Thyroid gland (tissue), 4 donors: ENCODE measurements around the gene CEACAM20. TPM values are rescaled to one million over a fixed set of nuclear protein-coding genes. Genes with fewer than 3 reads are reported as not detected.
"Not testable (repeated sequence)": the region's sequence is repeated elsewhere in the genome, so short reads cannot be mapped to it uniquely, and the experiment has no call there.

Experiments
- DNase-seq, 2 donors: peaks; one replicate each; pipeline ENCODE4 v3.0.0-alpha.2; 2019
- H3K27ac ChIP-seq, 3 donors: fragments of 200-600 bp; sonication (generic); 1 replicate in 2 of 3; 2 replicates in 1 of 3; pipeline ENCODE4 v1.5.1; 2016 to 2019; ENCODE audit warnings: mild to moderate bottlenecking in 1 of 3, moderate library complexity in 1 of 3
- H3K27me3 ChIP-seq: fragments of 200-600 bp; sonication (generic); one replicate; pipeline ENCODE4 v1.5.1; 2019
- H3K36me3 ChIP-seq, 2 donors: fragments of 200-600 bp; sonication (generic); one replicate each; pipeline ENCODE4 v1.5.1; 2016 to 2019
- H3K4me1 ChIP-seq, 2 donors: fragments of 200-600 bp; sonication (generic); one replicate each; pipeline ENCODE4 v1.5.1; 2017 to 2019
- H3K4me3 ChIP-seq, 3 donors: fragments of 200-600 bp; sonication (generic); replicated peaks in 1 of 3; 1 replicate in 2 of 3; 2 replicates in 1 of 3; pipeline ENCODE4 v1.5.1; 2016; ENCODE audit warnings: mild to moderate bottlenecking in 1 of 3
- H3K9me3 ChIP-seq: fragments of 200-600 bp; sonication (generic); one replicate; pipeline ENCODE4 v1.5.1; 2017
- CTCF ChIP-seq, 6 experiments: fragments of 200-600 bp in 3 of 6; fragments of 450-650 bp in 3 of 6; sonication (generic) in 3 of 6; IDR thresholded peaks; one replicate each; pipeline ENCODE4 v1.5.1; 2016 to 2019; ENCODE audit warnings: antibody characterized with exemption in 6 of 6, mild to moderate bottlenecking in 2 of 6, inconsistent platforms in 1 of 6, moderate library complexity in 1 of 6
- POLR2A ChIP-seq, 2 donors: fragments of 450-650 bp; IDR thresholded peaks; one replicate each; pipeline ENCODE4 v1.6.1; 2017; ENCODE audit warnings: antibody characterized with exemption in 2 of 2, mild to moderate bottlenecking in 2 of 2, moderate library complexity in 1 of 2
- WGBS, 2 donors: methylation state at CpG; one replicate each; pipeline ENCODE4 v1.1.5; 2017; 5-methylcytosine and 5-hydroxymethylcytosine counted together
- intact Hi-C: fragments of 100-400 bp; cut with DNase I; formaldehyde crosslinking; loops from one replicate; pipeline ENCODE4 v1.15.1; 2023
- total RNA-seq, 4 donors: library from RNA; depleted of rRNA; stranded (reverse); fragments of >200 nt; gene quantifications; one replicate each; pipeline ENCODE4 v1.2.3, GENCODE V29; 2016

The CEACAM20 gene
- total RNA-seq, 4 donors from 2014 or later, result not detected

- Histone ChIP-seq H3K4me1 (no peaks in the 10 kb centered on the region), H3K27ac (no peak overlapping the region), H3K36me3 (no peaks in the 10 kb centered on the region), H3K9me3 (no peaks in the 10 kb centered on the region), H3K4me3 (no peak overlapping the region), H3K27me3 (no peaks in the 10 kb centered on the region)
- no peak for DNase-seq
- 68 to 71% methylated on average over 11 of the region's 11 CpGs for WGBS, 2 donors
- intact Hi-C loops, result no loop called here
- TF ChIP-seq CTCF (IDR thresholded peaks at IDR 0.05) (no peak), POLR2A (IDR thresholded peaks at IDR 0.05) (no peak)
Measured at GRCh38 chr19:44539236-44539826, 9.9 kb upstream of the CEACAM20 start.

- WGBS, 2 donors, result 44 to 47% methylated on average over 3 of the region's 3 CpGs
- H3K27me3 ChIP-seq, H3K4me3 ChIP-seq, intact Hi-C loops, DNase-seq, H3K27ac ChIP-seq, H3K9me3 ChIP-seq, H3K36me3 ChIP-seq, H3K4me1 ChIP-seq: not testable (repeated sequence)
Measured at GRCh38 chr19:44535361-44535760, 5.9 kb upstream of the CEACAM20 start.

- no peak overlapping the region for H3K27ac ChIP-seq
- intact Hi-C loops, result no loop called here
- TF ChIP-seq CTCF (IDR thresholded peaks at IDR 0.05) (no peak), POLR2A (IDR thresholded peaks at IDR 0.05) (no peak)
- no peak overlapping the region for H3K4me3 ChIP-seq
- no peak for DNase-seq
- no peaks in the 10 kb centered on the region for H3K4me1 ChIP-seq
- WGBS, 2 donors, result 82 to 83% methylated on average over 5 of the region's 5 CpGs
- H3K27me3 ChIP-seq, result no peaks in the 10 kb centered on the region
- H3K36me3 ChIP-seq, result no peaks in the 10 kb centered on the region
- H3K9me3 ChIP-seq, result no peaks in the 10 kb centered on the region
Measured at GRCh38 chr19:44532819-44533218, 3.3 kb upstream of the CEACAM20 start.

GRCh38 chr19:44530777-44531176, 1.3 kb upstream of the CEACAM20 start:
- no peaks in the 10 kb centered on the region for H3K27me3 ChIP-seq
- H3K27ac ChIP-seq, result no peak overlapping the region
- WGBS, 2 donors, result 65 to 79% methylated on average over 6 of the region's 6 CpGs
- DNase-seq, result no peak
- intact Hi-C loops, result no loop called here
- H3K9me3 ChIP-seq, result no peaks in the 10 kb centered on the region
- no peaks in the 10 kb centered on the region for H3K36me3 ChIP-seq
- no peak for TF ChIP-seq POLR2A (IDR thresholded peaks at IDR 0.05)
- TF ChIP-seq CTCF (IDR thresholded peaks at IDR 0.05), result no peak
- no peaks in the 10 kb centered on the region for H3K4me1 ChIP-seq
- no peak overlapping the region for H3K4me3 ChIP-seq

- Histone ChIP-seq H3K9me3 (no peaks in the 10 kb centered on the region), H3K27ac (no peak overlapping the region), H3K27me3 (no peaks in the 10 kb centered on the region), H3K4me1 (no peaks in the 10 kb centered on the region), H3K4me3 (no peak overlapping the region), H3K36me3 (no peaks in the 10 kb centered on the region)
- 83 to 84% methylated on average over 7 of the region's 7 CpGs for WGBS, 2 donors
- intact Hi-C loops, result no loop called here
- no peak for DNase-seq
- TF ChIP-seq POLR2A (IDR thresholded peaks at IDR 0.05) (no peak), CTCF (IDR thresholded peaks at IDR 0.05) (no peak)
Measured at GRCh38 chr19:44527554-44527953, 1.9 kb downstream of the CEACAM20 start.
